CD4-positive, CD25-positive, alpha-beta regulatory T cell (primary cell): ENCODE measurements around the gene SLC25A33. TPM values are rescaled to one million over a fixed set of nuclear protein-coding genes. Genes with fewer than 3 reads are reported as not detected.
"Not testable (repeated sequence)": the region's sequence is repeated elsewhere in the genome, so short reads cannot be mapped to it uniquely, and the experiment has no call there.

Source experiments
- ATAC-seq, 2 donors: fragments of 150-1000 bp; cut with Tn5 transposase; one replicate each; pipeline ENCODE4 v1.10.0; 2021; ENCODE audit warnings: low read depth in 2 of 2, moderate number of reproducible peaks in 2 of 2, moderate library complexity in 1 of 2
- DNase-seq, 3 donors: peaks; one replicate each; pipeline versions ENCODE4 v3.0.0 to v3.0.0-alpha.2; 2012 to 2022; ENCODE audit warnings: mixed read lengths in 1 of 3
- H3K27ac ChIP-seq: one replicate; pipeline ENCODE4 v1.7.0; 2013; ENCODE audit warnings: mild to moderate bottlenecking, low read length; ENCODE audit not compliant: insufficient read depth, poor library complexity, severe bottlenecking
- H3K27me3 ChIP-seq: one replicate; pipeline ENCODE4 v1.7.0; 2013; ENCODE audit warnings: low read length; ENCODE audit not compliant: control insufficient read depth, insufficient read depth
- H3K36me3 ChIP-seq: one replicate; pipeline ENCODE4 v1.7.0; 2013; ENCODE audit warnings: mild to moderate bottlenecking, low read length, moderate library complexity; ENCODE audit not compliant: control insufficient read depth, insufficient read depth
- H3K4me1 ChIP-seq: 2 replicates; pipeline ENCODE4 v1.7.0; 2013; ENCODE audit warnings: mild to moderate bottlenecking, low read length; ENCODE audit not compliant: insufficient read depth, control insufficient read depth, poor library complexity, severe bottlenecking
- H3K4me3 ChIP-seq: one replicate; pipeline ENCODE4 v1.7.0; 2013; ENCODE audit warnings: low read depth, mild to moderate bottlenecking, low read length, moderate library complexity
- H3K9me3 ChIP-seq, 2 experiments: 1 replicate in 1 of 2; 2 replicates in 1 of 2; pipeline ENCODE4 v1.7.0; 2013; ENCODE audit warnings: low read length in 2 of 2, mild to moderate bottlenecking in 1 of 2, moderate library complexity in 1 of 2; ENCODE audit not compliant: control insufficient read depth in 2 of 2
- H3K27ac Mint-ChIP-seq, 3 donors: one replicate each; pipeline ENCODE4 v1.8.0; 2020 to 2022; ENCODE audit warnings: mild to moderate bottlenecking in 3 of 3, mixed read lengths in 3 of 3, moderate library complexity in 2 of 3
- H3K27me3 Mint-ChIP-seq: one replicate; pipeline ENCODE4 v1.8.0; 2022; ENCODE audit warnings: mild to moderate bottlenecking, mixed read lengths
- H3K36me3 Mint-ChIP-seq: one replicate; pipeline ENCODE4 v1.8.0; 2020; ENCODE audit warnings: mixed read lengths
- H3K4me1 Mint-ChIP-seq, 4 donors: one replicate each; pipeline ENCODE4 v1.8.0; 2020 to 2022; ENCODE audit warnings: mixed read lengths in 4 of 4, mild to moderate bottlenecking in 1 of 4
- H3K4me3 Mint-ChIP-seq, 4 donors: one replicate each; pipeline ENCODE4 v1.8.0; 2020 to 2022; ENCODE audit warnings: mild to moderate bottlenecking in 4 of 4, mixed read lengths in 4 of 4, moderate library complexity in 3 of 4
- H3K9me3 Mint-ChIP-seq, 7 donors: one replicate each; pipeline ENCODE4 v1.8.0; 2020 to 2022; ENCODE audit warnings: mixed read lengths in 7 of 7, mild to moderate bottlenecking in 3 of 7, moderate library complexity in 2 of 7
- polyA plus RNA-seq, 4 donors: library from polyadenylated mRNA; unstranded; fragments of 300-500 nt; fragmentation: Illumina TruSeq; gene quantifications; one replicate each; pipeline ENCODE4 v1.2.3, GENCODE V29; 2021
- total RNA-seq: library from RNA; stranded (reverse); gene quantifications from one replicate; pipeline ENCODE4 v1.2.3, GENCODE V29; 2022

Gene SLC25A33
- total and polyA plus RNA-seq, 5 donors from 2014 or later: 2.7 to 4.5 (median 3.7) TPM

DNA sequence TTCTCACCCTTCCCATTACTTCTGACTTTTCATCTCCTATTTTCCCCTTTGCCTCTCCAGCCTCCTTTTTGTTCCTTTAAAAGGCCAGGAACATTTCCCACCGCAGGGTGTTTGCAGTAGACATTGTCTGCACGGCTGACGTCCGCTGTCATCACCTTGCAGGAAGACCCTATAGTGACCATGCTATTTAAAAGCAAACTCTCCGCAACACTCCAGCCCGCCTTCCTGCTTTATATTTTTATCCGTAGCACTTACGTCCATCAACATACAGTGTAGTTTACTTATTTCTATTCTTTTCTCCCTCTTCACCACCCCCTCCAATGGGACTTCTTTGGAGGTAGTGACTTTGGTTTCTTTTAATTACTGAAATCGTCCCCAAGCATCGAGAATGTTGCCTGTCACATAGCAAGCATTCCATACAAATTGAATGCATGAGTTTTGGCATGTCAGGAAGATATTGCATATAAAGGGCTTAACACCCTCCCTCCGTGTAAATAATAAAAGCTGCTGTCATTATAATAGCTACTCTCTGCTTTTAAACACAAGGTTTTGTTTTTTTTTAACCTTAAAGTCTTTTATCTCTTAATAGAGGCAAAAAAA lies 19.8 kb downstream of the SLC25A33 start:
- no peaks in the 10 kb centered on the region for H3K27me3 Mint-ChIP-seq
- Histone ChIP-seq H3K4me3 (no peak overlapping the region), H3K36me3 (peaks cover 16% of the 10 kb centered on the region), H3K9me3 (no peaks in the 10 kb centered on the region), H3K27ac (no peak overlapping the region), H3K4me1 (peaks cover 7% of the 10 kb centered on the region), H3K27me3 (no peaks in the 10 kb centered on the region)
- no peak for DNase-seq
- peak overlapping the region; percentile 16 to 57 (median 24) for H3K27ac Mint-ChIP-seq
- ATAC-seq: no peak
- H3K4me3 Mint-ChIP-seq: peak overlapping the region in 3 of 4 donors; percentile 21 to 53 (median 40)
- H3K4me1 Mint-ChIP-seq: peaks cover 0 to 24% (median 18%) of the 10 kb centered on the region in 4 donors
- no peaks in the 10 kb centered on the region for H3K9me3 Mint-ChIP-seq
- peaks cover 20% of the 10 kb centered on the region for H3K36me3 Mint-ChIP-seq

DNA sequence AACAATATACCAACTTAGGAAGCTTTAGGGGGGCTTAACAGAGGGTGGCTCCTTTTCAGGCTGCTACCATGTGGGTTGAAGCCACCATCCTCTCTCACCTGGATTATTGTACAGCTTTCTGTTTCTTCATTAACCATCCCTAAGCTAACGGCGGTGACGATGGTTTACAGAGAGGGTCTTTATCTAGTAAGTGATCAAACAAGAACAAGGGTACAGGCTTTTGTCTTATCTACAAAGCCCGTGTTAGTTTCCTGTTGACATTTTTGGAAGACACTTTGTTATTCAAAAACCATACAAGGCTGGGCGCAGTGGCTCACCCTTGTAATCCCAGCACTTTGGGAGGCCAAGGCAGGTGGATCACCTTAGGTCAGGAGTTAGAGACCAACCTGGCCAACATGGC lies 20.4 kb downstream of the SLC25A33 start:
- Mint-ChIP-seq H3K36me3 (peaks cover 20% of the 10 kb centered on the region), H3K27ac (peak overlapping the region in 2 of 3 donors; percentile 57 to 65), H3K27me3 (no peaks in the 10 kb centered on the region), H3K4me3 (peak overlapping the region in 1 of 4 donors; percentile 21), H3K9me3 (no peaks in the 10 kb centered on the region), H3K4me1 (peaks cover 0 to 24% (median 18%) of the 10 kb centered on the region in 4 donors)
- Histone ChIP-seq H3K4me1 (peaks cover 7% of the 10 kb centered on the region), H3K36me3 (peaks cover 13% of the 10 kb centered on the region), H3K4me3 (no peak overlapping the region), H3K27ac (no peak overlapping the region), H3K9me3 (no peaks in the 10 kb centered on the region), H3K27me3 (no peaks in the 10 kb centered on the region)
- no peak for ATAC-seq
- DNase-seq: peak in 1 of 3 donors; percentile 24

DNA sequence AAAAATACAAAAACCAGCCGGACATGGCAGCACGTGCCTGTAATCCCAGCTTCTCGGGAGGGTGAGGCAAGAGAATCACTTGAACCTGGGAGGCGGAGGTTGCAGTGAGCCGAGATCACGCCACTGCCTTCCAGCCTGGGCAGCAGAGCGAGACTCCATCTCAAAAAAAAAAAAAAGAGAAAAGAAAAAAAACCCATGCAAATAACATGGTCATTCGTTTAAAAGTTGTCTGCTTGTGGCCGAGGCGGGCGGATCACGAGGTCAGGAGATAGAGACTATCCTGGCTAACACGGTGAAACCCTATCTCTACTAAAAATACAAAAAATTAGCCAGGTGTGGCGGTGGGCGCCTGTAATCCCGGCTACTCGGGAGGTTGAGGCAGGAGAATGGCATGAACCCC lies 20.8 kb downstream of the SLC25A33 start:
- H3K27me3 ChIP-seq, H3K4me3 Mint-ChIP-seq: not testable (repeated sequence)
- peaks cover 12% of the 10 kb centered on the region for H3K36me3 ChIP-seq

DNA sequence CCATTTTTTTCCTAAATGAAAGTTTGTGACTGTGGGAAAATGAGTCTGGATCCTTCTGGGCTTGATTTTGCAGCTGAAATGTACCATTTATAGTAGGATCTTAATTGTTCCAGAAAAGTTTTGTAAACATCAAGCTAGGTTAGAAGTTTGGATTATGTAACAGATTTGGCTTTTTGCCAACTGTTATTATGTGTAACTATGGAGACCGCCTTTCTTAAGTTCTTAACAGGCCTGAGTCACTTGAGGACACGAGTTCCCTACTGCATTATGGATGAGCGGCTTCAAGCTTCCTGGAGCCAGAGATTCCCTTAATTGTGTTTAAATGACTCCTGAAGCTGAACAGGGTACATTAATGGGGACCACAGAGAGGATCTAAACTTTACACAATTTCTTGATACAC lies 22.2 kb downstream of the SLC25A33 start:
- Histone ChIP-seq H3K36me3 (peaks cover 2% of the 10 kb centered on the region), H3K27ac (no peak overlapping the region), H3K4me1 (peaks cover 7% of the 10 kb centered on the region), H3K9me3 (no peaks in the 10 kb centered on the region), H3K4me3 (no peak overlapping the region), H3K27me3 (no peaks in the 10 kb centered on the region)
- Mint-ChIP-seq H3K4me1 (peaks cover 0 to 24% (median 18%) of the 10 kb centered on the region in 4 donors), H3K4me3 (no peak overlapping the region), H3K9me3 (no peaks in the 10 kb centered on the region), H3K27me3 (no peaks in the 10 kb centered on the region), H3K36me3 (peaks cover 7% of the 10 kb centered on the region), H3K27ac (peak overlapping the region in 1 of 3 donors; percentile 37)
- ATAC-seq: no peak
- DNase-seq: no peak

More for the DNA sequence above, 20.8 kb downstream of the SLC25A33 start:
- H3K27ac ChIP-seq, ATAC-seq, DNase-seq, H3K9me3 ChIP-seq, H3K27me3 Mint-ChIP-seq, H3K9me3 Mint-ChIP-seq, H3K4me3 ChIP-seq, H3K4me1 ChIP-seq: not testable (repeated sequence)
- peaks cover 0 to 24% (median 18%) of the 10 kb centered on the region in 4 donors for H3K4me1 Mint-ChIP-seq
- peaks cover 19% of the 10 kb centered on the region for H3K36me3 Mint-ChIP-seq
- peak overlapping the region in 2 of 3 donors; percentile 57 to 65 for H3K27ac Mint-ChIP-seq

DNA sequence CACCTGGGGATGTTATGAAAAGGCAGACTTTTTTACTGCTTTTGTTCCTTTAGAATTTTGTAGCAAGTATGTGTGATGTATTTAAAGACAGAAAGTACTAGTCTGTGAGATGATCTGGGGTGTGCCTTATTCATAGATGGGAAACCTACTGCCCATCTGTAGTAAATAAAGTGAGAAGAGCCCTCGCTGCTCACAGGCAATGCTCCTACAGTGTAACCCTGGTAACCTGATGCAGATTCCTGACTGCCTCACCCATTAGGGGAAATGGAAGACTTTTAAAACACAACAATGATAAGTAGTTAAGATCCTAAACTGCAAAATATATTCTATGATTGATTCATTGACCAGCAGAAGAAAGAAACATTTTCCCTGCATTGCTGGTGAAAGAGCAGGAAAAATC lies 30.0 kb downstream of the SLC25A33 start:
- Histone ChIP-seq H3K27me3 (no peaks in the 10 kb centered on the region), H3K27ac (no peak overlapping the region), H3K4me1 (no peaks in the 10 kb centered on the region), H3K9me3 (no peaks in the 10 kb centered on the region), H3K4me3 (no peak overlapping the region), H3K36me3 (peaks cover 2% of the 10 kb centered on the region)
- Mint-ChIP-seq H3K4me3 (no peak overlapping the region), H3K27me3 (no peaks in the 10 kb centered on the region), H3K4me1 (no peaks in the 10 kb centered on the region), H3K9me3 (no peaks in the 10 kb centered on the region), H3K27ac (peak overlapping the region in 1 of 3 donors; percentile 0), H3K36me3 (peaks cover 19% of the 10 kb centered on the region)
- no peak for DNase-seq
- no peak for ATAC-seq

- H3K9me3 Mint-ChIP-seq, H3K27ac ChIP-seq, H3K4me3 Mint-ChIP-seq, H3K27me3 ChIP-seq, H3K9me3 ChIP-seq, H3K27me3 Mint-ChIP-seq, H3K4me3 ChIP-seq, H3K36me3 ChIP-seq, H3K4me1 ChIP-seq, H3K4me1 Mint-ChIP-seq, DNase-seq, ATAC-seq: not testable (repeated sequence)
- Mint-ChIP-seq H3K27ac (peak overlapping the region in 1 of 3 donors; percentile 56), H3K36me3 (peaks cover 19% of the 10 kb centered on the region)
These were observed 31.7 kb downstream of the SLC25A33 start for GRCh38 chr1:9570886-9571529.

DNA sequence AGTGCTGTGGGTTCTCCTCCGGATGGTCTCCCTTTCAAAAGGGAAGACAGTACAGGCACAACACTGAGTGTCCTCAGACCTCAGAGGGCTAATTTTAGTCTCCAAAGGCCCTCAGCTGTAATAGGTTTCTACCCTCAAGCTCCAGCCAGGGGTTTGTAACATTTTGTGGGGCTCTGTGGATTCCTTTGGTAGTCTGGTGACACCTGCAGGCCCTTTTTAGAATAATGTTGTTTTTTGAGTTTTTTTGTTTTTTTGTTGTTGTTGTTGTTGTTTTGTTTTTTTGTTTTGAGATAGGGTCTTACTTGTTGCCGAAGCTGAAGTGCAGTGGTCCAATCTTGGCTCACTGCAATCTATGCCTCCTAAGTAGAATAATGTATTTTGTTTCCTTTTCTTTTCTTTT lies 34.5 kb downstream of the SLC25A33 start:
- H3K36me3 ChIP-seq: peaks cover 2% of the 10 kb centered on the region
- DNase-seq (peak in 2 of 3 donors; percentile 23 to 30), ATAC-seq (no peak)
- Mint-ChIP-seq H3K4me1 (no peaks in the 10 kb centered on the region), H3K4me3 (no peak overlapping the region), H3K36me3 (peaks cover 22% of the 10 kb centered on the region), H3K27me3 (no peaks in the 10 kb centered on the region), H3K9me3 (no peaks in the 10 kb centered on the region), H3K27ac (no peak overlapping the region)
- no peaks in the 10 kb centered on the region for H3K4me1 ChIP-seq
- H3K4me3 ChIP-seq: no peak overlapping the region
- no peak overlapping the region for H3K27ac ChIP-seq
- no peaks in the 10 kb centered on the region for H3K27me3 ChIP-seq
- H3K9me3 ChIP-seq: no peaks in the 10 kb centered on the region

GRCh38 chr1:9575486-9575885 lies 36.2 kb downstream of the SLC25A33 start:
- H3K27me3 ChIP-seq: no peaks in the 10 kb centered on the region

More at GRCh38 chr1:9575486-9575885, 36.2 kb downstream of the SLC25A33 start:
- no peaks in the 10 kb centered on the region for H3K27me3 Mint-ChIP-seq
- Histone ChIP-seq H3K4me3 (no peak overlapping the region), H3K27ac (no peak overlapping the region), H3K4me1 (no peaks in the 10 kb centered on the region), H3K36me3 (peaks cover 5% of the 10 kb centered on the region), H3K9me3 (no peaks in the 10 kb centered on the region)
- H3K27ac Mint-ChIP-seq: no peak overlapping the region
- peaks cover 10% of the 10 kb centered on the region for H3K36me3 Mint-ChIP-seq
- no peak for DNase-seq
- no peak overlapping the region for H3K4me3 Mint-ChIP-seq
- no peaks in the 10 kb centered on the region for H3K9me3 Mint-ChIP-seq
- no peaks in the 10 kb centered on the region for H3K4me1 Mint-ChIP-seq
- ATAC-seq: no peak
